Suprapubic skin (tissue), 4 donors: ENCODE results near the gene KPNA2. TPM values are rescaled to one million over a fixed set of nuclear protein-coding genes. Genes with fewer than 3 reads are reported as not detected.
A peak's percentile ranks its signal among the peaks of the same experiment; 100 is the strongest.

Experiments
- DNase-seq, 2 donors: peaks; one replicate each; pipeline ENCODE4 v3.0.0-alpha.2; 2019; ENCODE audit warnings: low spot score in 2 of 2
- H3K27ac ChIP-seq: fragments of 200-600 bp; sonication (generic); one replicate; pipeline ENCODE4 v1.5.1; 2019
- H3K27me3 ChIP-seq: fragments of 200-600 bp; sonication (generic); one replicate; pipeline ENCODE4 v1.5.1; 2019
- H3K36me3 ChIP-seq: fragments of 200-600 bp; sonication (generic); one replicate; pipeline ENCODE4 v1.5.1; 2019
- H3K4me1 ChIP-seq: fragments of 200-600 bp; sonication (generic); one replicate; pipeline ENCODE4 v1.5.1; 2019
- H3K4me3 ChIP-seq: fragments of 200-600 bp; sonication (generic); one replicate; pipeline ENCODE4 v1.5.1; 2019; ENCODE audit warnings: mild to moderate bottlenecking
- H3K9me3 ChIP-seq: fragments of 200-600 bp; sonication (generic); one replicate; pipeline ENCODE4 v1.5.1; 2019
- CTCF ChIP-seq, 2 donors: fragments of 200-600 bp in 1 of 2; fragments of 450-650 bp in 1 of 2; sonication (generic) in 1 of 2; IDR thresholded peaks; one replicate each; pipeline ENCODE4 v1.5.1; 2016 to 2019; ENCODE audit warnings: antibody characterized with exemption in 2 of 2, mild to moderate bottlenecking in 1 of 2, moderate library complexity in 1 of 2
- EP300 ChIP-seq: sonication (generic); formaldehyde crosslinking; IDR thresholded peaks from one replicate; pipeline ENCODE4 v1.6.1; 2017; ENCODE audit warnings: antibody characterized with exemption
- POLR2A ChIP-seq, 2 donors: fragments of 450-650 bp; IDR thresholded peaks; one replicate each; pipeline ENCODE4 v1.6.1; 2017; ENCODE audit warnings: antibody characterized with exemption in 2 of 2, mild to moderate bottlenecking in 2 of 2, moderate library complexity in 2 of 2
- POLR2AphosphoS5 ChIP-seq, 3 donors: sonication (generic); formaldehyde crosslinking; IDR thresholded peaks; one replicate each; pipeline ENCODE4 v1.6.1; 2017; ENCODE audit warnings: antibody characterized with exemption in 3 of 3
- WGBS: methylation state at CpG from one replicate; pipeline ENCODE4 v1.1.5; 2018; 5-methylcytosine and 5-hydroxymethylcytosine counted together
- total RNA-seq, 4 donors: library from RNA; depleted of rRNA; stranded (reverse); fragments of >200 nt; gene quantifications; one replicate each; pipeline ENCODE4 v1.1.0, GENCODE V29; 2016

The KPNA2 gene
- total RNA-seq, 4 donors from 2014 or later, result 6.4 to 38.8 (median 26.9) TPM

- Histone ChIP-seq H3K4me3 (no peak overlapping the region), H3K9me3 (no peaks in the 10 kb centered on the region), H3K27ac (no peak overlapping the region), H3K36me3 (no peaks in the 10 kb centered on the region), H3K4me1 (peaks cover 4% of the 10 kb centered on the region), H3K27me3 (no peaks in the 10 kb centered on the region)
- 71% methylated on average over 4 of the region's 4 CpGs for WGBS
- peak in 1 of 2 donors; percentile 17 for DNase-seq
- TF ChIP-seq POLR2AphosphoS5 (IDR thresholded peaks at IDR 0.05), result no peak
- TF ChIP-seq POLR2A (IDR thresholded peaks at IDR 0.05), result no peak
- no peak for TF ChIP-seq CTCF (IDR thresholded peaks at IDR 0.05)
- no peak for TF ChIP-seq EP300
Measured at GRCh38 chr17:68087851-68088250, 52.3 kb downstream of the KPNA2 start.

- H3K27ac ChIP-seq, result no peak overlapping the region
- WGBS, result 49% methylated on average over 3 of the region's 3 CpGs
- no peak overlapping the region for H3K4me3 ChIP-seq
- H3K36me3 ChIP-seq, result no peaks in the 10 kb centered on the region
- H3K9me3 ChIP-seq, result no peaks in the 10 kb centered on the region
- DNase-seq, result no peak
- H3K27me3 ChIP-seq, result no peaks in the 10 kb centered on the region
- peaks cover 4% of the 10 kb centered on the region for H3K4me1 ChIP-seq
- TF ChIP-seq POLR2AphosphoS5 (IDR thresholded peaks at IDR 0.05), result no peak
- no peak for TF ChIP-seq EP300
- no peak for TF ChIP-seq POLR2A (IDR thresholded peaks at IDR 0.05)
Measured at GRCh38 chr17:68089881-68090280, 54.3 kb downstream of the KPNA2 start.

- Histone ChIP-seq H3K4me3 (no peak overlapping the region), H3K27me3 (no peaks in the 10 kb centered on the region), H3K36me3 (no peaks in the 10 kb centered on the region), H3K4me1 (no peaks in the 10 kb centered on the region), H3K27ac (no peak overlapping the region), H3K9me3 (no peaks in the 10 kb centered on the region)
- DNase-seq, result no peak
- 86% methylated on average over 11 of the region's 11 CpGs for WGBS
- TF ChIP-seq POLR2A (IDR thresholded peaks at IDR 0.05), result no peak
- TF ChIP-seq POLR2AphosphoS5 (IDR thresholded peaks at IDR 0.05), result no peak
- no peak for TF ChIP-seq EP300
- TF ChIP-seq CTCF (IDR thresholded peaks at IDR 0.05), result no peak
Measured at GRCh38 chr17:68094481-68095078, 59.0 kb downstream of the KPNA2 start.

GRCh38 chr17:68095205-68095811, 59.8 kb downstream of the KPNA2 start:
- Histone ChIP-seq H3K4me3 (no peak overlapping the region), H3K36me3 (no peaks in the 10 kb centered on the region), H3K27me3 (no peaks in the 10 kb centered on the region), H3K27ac (no peak overlapping the region), H3K9me3 (no peaks in the 10 kb centered on the region), H3K4me1 (no peaks in the 10 kb centered on the region)
- WGBS, result 97% methylated on average over 10 of the region's 10 CpGs
- no peak for DNase-seq
- TF ChIP-seq CTCF (IDR thresholded peaks at IDR 0.05) (no peak), POLR2A (IDR thresholded peaks at IDR 0.05) (no peak), EP300 (no peak), POLR2AphosphoS5 (IDR thresholded peaks at IDR 0.05) (no peak)

GRCh38 chr17:68096111-68096510, 60.6 kb downstream of the KPNA2 start:
- H3K27ac ChIP-seq, result no peak overlapping the region
- DNase-seq, result no peak
- H3K36me3 ChIP-seq, result no peaks in the 10 kb centered on the region
- no peak overlapping the region for H3K4me3 ChIP-seq
- H3K4me1 ChIP-seq, result peaks cover 6% of the 10 kb centered on the region
- no peaks in the 10 kb centered on the region for H3K27me3 ChIP-seq
- H3K9me3 ChIP-seq, result no peaks in the 10 kb centered on the region
- no peak for TF ChIP-seq POLR2A (IDR thresholded peaks at IDR 0.05)
- no peak for TF ChIP-seq EP300
- TF ChIP-seq POLR2AphosphoS5 (IDR thresholded peaks at IDR 0.05), result no peak
- no peak for TF ChIP-seq CTCF (IDR thresholded peaks at IDR 0.05)
- WGBS, result 95% methylated on average over 7 of the region's 7 CpGs

Other genes starting within 250 kb of the KPNA2 start
- 100 to 1,000 TPM in 2 of 4 donors, 10 to 100 TPM in 2; 67.6 to 213 (median 102) TPM for gene BPTF, start 210.2 kb upstream of the KPNA2 start, total RNA-seq
- 1 to 10 TPM; 3.4 to 8.0 (median 5.6) TPM for gene C17orf58, start 39.3 kb upstream of the KPNA2 start, total RNA-seq
- gene AMZ2, start 212.3 kb downstream of the KPNA2 start, total RNA-seq, result 10 to 100 TPM; 35.8 to 47.1 (median 41.5) TPM